Measurements from ENCODE around the gene LIX1L. TPM values are rescaled to one million over a fixed set of nuclear protein-coding genes. Genes with fewer than 3 reads are reported as not detected.

LIX1L gene
- total and polyA plus RNA-seq, 2 donors (not counting 3 experiments of a cell fraction or from before 2014, with no cell fraction given) = 54.9 to 56.4 TPM

GRCh38 chr1:145916745-145917144, 41.1 kb downstream of the LIX1L start:
- Histone ChIP-seq H3K4me2 (ENCODE audit: insufficient read depth, low read length) (no peak overlapping the region), H3K36me3 (ENCODE audit: control insufficient read depth in 2 of 2, extremely low read depth in 1 of 2, insufficient read depth in 2 of 2, low read length in 2 of 2) (peaks cover 5 to 8% of the 10 kb centered on the region in 2 experiments), H3K4me3 (replicated peaks in 1 of 3; ENCODE audit: insufficient read depth in 1 of 3, low read depth in 1 of 3, low read length in 3 of 3) (no peak overlapping the region), H4K20me1 (replicated peaks; ENCODE audit: control insufficient read depth, extremely low read depth, insufficient read depth, low read length) (no peaks in the 10 kb centered on the region), H3K79me2 (ENCODE audit: control insufficient read depth, insufficient read depth, low read length) (peaks cover 7% of the 10 kb centered on the region), H3K9ac (replicated peaks; ENCODE audit: extremely low read depth, insufficient read depth, low read length) (no peak overlapping the region), H3K27me3 (ENCODE audit: control insufficient read depth in 2 of 2, insufficient read depth in 2 of 2, low read length in 2 of 2) (no peaks in the 10 kb centered on the region), H3K9me1 (replicated peaks; ENCODE audit: control insufficient read depth, extremely low read depth, insufficient read depth, low read length) (no peaks in the 10 kb centered on the region), H3K9me3 (replicated peaks; ENCODE audit: control insufficient read depth, insufficient read depth, low read length) (no peaks in the 10 kb centered on the region), H3K4me1 (ENCODE audit: control insufficient read depth, extremely low read depth, insufficient read depth, low read length) (peaks cover 16% of the 10 kb centered on the region), H2AFZ (ENCODE audit: low read depth, low read length) (no peak overlapping the region), H3K27ac (ENCODE audit: insufficient read depth, low read depth, low read length) (no peak overlapping the region)
- BruUV-seq (replicated peaks) = no TSS peak
- TF ChIP-seq POLR2A (IDR thresholded peaks at IDR 0.05; ENCODE audit: low read depth, low read length) (no peak), MAX (IDR thresholded peaks at IDR 0.05; ENCODE audit: insufficient read depth, insufficient read length) (no peak), MYC (IDR thresholded peaks at IDR 0.05; ENCODE audit: low read depth, low read length) (no peak), CTCF (IDR thresholded peaks at IDR 0.05; ENCODE audit: extremely low read depth in 1 of 2, insufficient read depth in 1 of 2, low read depth in 1 of 2, low read length in 2 of 2) (no peak), FOS (IDR thresholded peaks at IDR 0.05; ENCODE audit: borderline replicate concordance, insufficient read depth, low read length) (no peak), EZH2 (IDR thresholded peaks at IDR 0.05; ENCODE audit: borderline replicate concordance, low read depth, low read length, severe bottlenecking) (no peak), JUN (IDR thresholded peaks at IDR 0.05; ENCODE audit: borderline replicate concordance, insufficient read depth, insufficient read length, low read depth) (no peak), GATA2 (IDR thresholded peaks at IDR 0.05; ENCODE audit: insufficient read depth, insufficient read length, low read depth, low read length) (no peak), POLR2AphosphoS5 (IDR thresholded peaks at IDR 0.05; ENCODE audit: insufficient read depth, low read depth, low read length) (no peak)
- FAIRE-seq (no peak), DNase-seq (ENCODE audit: low read depth, low spot score) (no peak)
- dilution Hi-C loops (cut with MboI; ENCODE audit: extremely low pct_ligation_motif_present, low sequenced_read_pairs) = no loop called here
- intact Hi-C loops (cut with micrococcal nuclease) = no loop called here
- CTCF ChIA-PET = interaction anchor here (1.0 to 4.8 kb wide), 4 partner anchors 11 to 71 kb away, joined by 3 to 37 read pairs (median 6); partner anchors contain the start of genes NUDT17 and RBM8A
- POLR2A ChIA-PET = no interaction called here
